ENCODE results near the gene NPFFR2. TPM values are rescaled to one million over a fixed set of nuclear protein-coding genes. Genes with fewer than 3 reads are reported as not detected.
"Not testable (repeated sequence)": the region's sequence is repeated elsewhere in the genome, so short reads cannot be mapped to it uniquely, and the experiment has no call there.

Gene NPFFR2
- total RNA-seq, 1 donor from 2014 or later: 0.07 TPM

GRCh38 chr4:72111863-72112262 is 80.1 kb downstream of the NPFFR2 start:
- no peak for DNase-seq (ENCODE audit: low read depth, low spot score)

GRCh38 chr4:72112514-72113156 is 80.8 kb downstream of the NPFFR2 start:
- no peak for DNase-seq (ENCODE audit: low read depth, low spot score)

- no peak for DNase-seq (ENCODE audit: low read depth, low spot score)
These were observed 86.2 kb downstream of the NPFFR2 start for GRCh38 chr4:72118017-72118416.

- no peak for DNase-seq (ENCODE audit: low read depth, low spot score)
These were observed 88.1 kb downstream of the NPFFR2 start for GRCh38 chr4:72119946-72120345.

- no peak for DNase-seq (ENCODE audit: low read depth, low spot score)
These were observed 96.9 kb downstream of the NPFFR2 start for GRCh38 chr4:72128741-72129140.

GRCh38 chr4:72136429-72136828 is 104.6 kb downstream of the NPFFR2 start:
- DNase-seq (ENCODE audit: low read depth, low spot score): no peak

- not testable (repeated sequence) for DNase-seq (ENCODE audit: low read depth, low spot score)
These were observed 108.2 kb downstream of the NPFFR2 start for GRCh38 chr4:72139997-72140396.

GRCh38 chr4:72144241-72144640 is 112.4 kb downstream of the NPFFR2 start:
- DNase-seq (ENCODE audit: low read depth, low spot score): no peak

GRCh38 chr4:72152731-72153130 is 120.9 kb downstream of the NPFFR2 start:
- no peak for DNase-seq (ENCODE audit: low read depth, low spot score)

GRCh38 chr4:72153634-72154033 is 121.8 kb downstream of the NPFFR2 start:
- not testable (repeated sequence) for DNase-seq (ENCODE audit: low read depth, low spot score)

GRCh38 chr4:72169285-72169684 is 137.5 kb downstream of the NPFFR2 start:
- not testable (repeated sequence) for DNase-seq (ENCODE audit: low read depth, low spot score)

GRCh38 chr4:72169861-72170260 is 138.1 kb downstream of the NPFFR2 start:
- no peak for DNase-seq (ENCODE audit: low read depth, low spot score)

GRCh38 chr4:72171761-72172160 is 140.0 kb downstream of the NPFFR2 start:
- no peak for DNase-seq (ENCODE audit: low read depth, low spot score)

GRCh38 chr4:72179342-72179741 is 147.5 kb downstream of the NPFFR2 start:
- DNase-seq (ENCODE audit: low read depth, low spot score): no peak

GRCh38 chr4:72186714-72187113 is 154.9 kb downstream of the NPFFR2 start:
- no peak for DNase-seq (ENCODE audit: low read depth, low spot score)

- DNase-seq (ENCODE audit: low read depth, low spot score): no peak
These were observed 162.2 kb downstream of the NPFFR2 start for GRCh38 chr4:72194046-72194445.

- DNase-seq (ENCODE audit: low read depth, low spot score): no peak
These were observed 162.7 kb downstream of the NPFFR2 start for GRCh38 chr4:72194453-72194852.

Other genes with a start within 250 kb of the NPFFR2 start
- gene GC, start 247.9 kb upstream of the NPFFR2 start, total RNA-seq: not detected in 2 replicates